Measurements from ENCODE around the gene MTCH2. TPM values are rescaled to one million over a fixed set of nuclear protein-coding genes. Genes with fewer than 3 reads are reported as not detected.

The MTCH2 gene
- total RNA-seq, 1 experiment from 2014 or later = 160 TPM

DNA sequence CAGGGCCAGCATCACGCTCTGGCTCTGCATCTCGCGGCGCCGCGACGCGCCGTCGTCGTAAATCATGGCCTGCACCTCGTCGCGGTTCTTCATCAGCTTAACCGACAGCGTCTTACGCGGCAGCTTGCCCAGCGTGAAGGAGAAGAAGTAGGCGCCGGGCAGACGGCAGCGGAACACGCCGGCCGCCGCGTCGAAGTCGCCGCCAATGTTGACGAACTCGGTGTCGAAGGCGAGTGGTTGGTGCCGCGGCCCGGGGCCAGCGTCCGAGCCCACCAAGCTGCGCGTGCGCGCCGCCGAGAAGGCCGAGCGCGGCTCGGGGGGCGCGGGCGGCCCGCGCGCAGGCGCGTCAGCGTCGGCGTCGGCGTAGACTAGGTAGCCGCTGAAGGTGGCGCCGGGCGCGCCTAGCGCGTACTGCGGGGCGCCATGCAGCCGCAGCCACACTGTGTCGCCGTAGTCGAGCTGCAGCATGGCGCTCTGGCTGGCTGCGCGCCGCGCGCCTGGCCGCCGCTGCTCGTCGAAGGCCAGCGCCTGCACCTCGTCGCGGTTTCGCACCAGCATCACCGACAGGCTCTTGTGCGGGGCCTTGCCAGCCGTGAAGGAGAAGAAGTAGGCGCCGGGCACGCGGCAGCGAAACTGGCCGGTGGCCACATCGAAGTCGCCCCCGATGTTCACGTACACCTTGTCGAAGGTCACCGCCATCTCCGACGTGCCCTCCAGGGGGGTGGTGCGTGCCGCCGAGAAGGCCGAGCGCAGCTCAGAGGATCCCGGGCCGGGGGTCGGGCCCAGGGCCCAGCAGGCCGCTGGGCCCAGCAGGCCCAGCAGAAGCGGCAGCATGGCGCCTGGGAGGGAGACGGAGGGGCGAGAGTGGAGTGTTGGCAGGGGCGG lies 52.1 kb downstream of the MTCH2 start:
- Mint-ChIP-seq H3K27me3 (ENCODE audit: low read depth) (peaks cover 57% of the 10 kb centered on the region), H3K36me3 (0 out of 2 replicates have a peak, but pooled peaks cover under 1% of the 10 kb centered on the region), H3K27ac (no peak overlapping the region), H3K9me3 (no peaks in the 10 kb centered on the region), H3K4me3 (peak overlapping the region; percentile 57), H3K4me1 (peaks cover 26% of the 10 kb centered on the region)
- ATAC-seq (peak; percentile 62), DNase-seq (ENCODE audit: low spot score) (peak; percentile 60)
- ChIA-PET POLR2A (no interaction called here), CTCF (interaction anchor here (1.2 kb wide), 1 partner anchor 27 kb away, joined by 5 read pairs; no protein-coding TSS in a partner anchor)
- TF ChIP-seq, protein P1, sequence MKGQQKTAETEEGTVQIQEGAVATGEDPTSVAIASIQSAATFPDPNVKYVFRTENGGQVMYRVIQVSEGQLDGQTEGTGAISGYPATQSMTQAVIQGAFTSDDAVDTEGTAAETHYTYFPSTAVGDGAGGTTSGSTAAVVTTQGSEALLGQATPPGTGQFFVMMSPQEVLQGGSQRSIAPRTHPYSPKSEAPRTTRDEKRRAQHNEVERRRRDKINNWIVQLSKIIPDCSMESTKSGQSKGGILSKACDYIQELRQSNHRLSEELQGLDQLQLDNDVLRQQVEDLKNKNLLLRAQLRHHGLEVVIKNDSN (CRISPR knock-in tag; IDR thresholded peaks at IDR 0.05) = peak; percentile 52; the same call in 1 of the 2 replicates
- TF ChIP-seq, protein P2, sequence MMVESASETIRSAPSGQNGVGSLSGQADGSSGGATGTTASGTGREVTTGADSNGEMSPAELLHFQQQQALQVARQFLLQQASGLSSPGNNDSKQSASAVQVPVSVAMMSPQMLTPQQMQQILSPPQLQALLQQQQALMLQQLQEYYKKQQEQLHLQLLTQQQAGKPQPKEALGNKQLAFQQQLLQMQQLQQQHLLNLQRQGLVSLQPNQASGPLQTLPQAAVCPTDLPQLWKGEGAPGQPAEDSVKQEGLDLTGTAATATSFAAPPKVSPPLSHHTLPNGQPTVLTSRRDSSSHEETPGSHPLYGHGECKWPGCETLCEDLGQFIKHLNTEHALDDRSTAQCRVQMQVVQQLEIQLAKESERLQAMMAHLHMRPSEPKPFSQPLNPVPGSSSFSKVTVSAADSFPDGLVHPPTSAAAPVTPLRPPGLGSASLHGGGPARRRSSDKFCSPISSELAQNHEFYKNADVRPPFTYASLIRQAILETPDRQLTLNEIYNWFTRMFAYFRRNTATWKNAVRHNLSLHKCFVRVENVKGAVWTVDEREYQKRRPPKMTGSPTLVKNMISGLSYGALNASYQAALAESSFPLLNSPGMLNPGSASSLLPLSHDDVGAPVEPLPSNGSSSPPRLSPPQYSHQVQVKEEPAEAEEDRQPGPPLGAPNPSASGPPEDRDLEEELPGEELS (CRISPR knock-in tag; IDR thresholded peaks at IDR 0.05) = peak; percentile 63; the same call in 1 of the 2 replicates
- TF ChIP-seq FOXK1 (CRISPR knock-in tag; IDR thresholded peaks at IDR 0.05) (no peak), JUN (CRISPR knock-in tag; IDR thresholded peaks at IDR 0.05) (0 out of 2 replicates have a peak, but pooled peaks have one; percentile 33), SMAD4 (CRISPR knock-in tag; IDR thresholded peaks at IDR 0.05) (no peak), CBFB (CRISPR knock-in tag; IDR thresholded peaks at IDR 0.05; ENCODE audit: low read depth) (0 out of 2 replicates have a peak, but pooled peaks have one; percentile 68), TEAD1 (CRISPR knock-in tag; IDR thresholded peaks at IDR 0.05) (peak; percentile 58; the same call in 1 of the 2 replicates), NR1H2 (CRISPR knock-in tag; IDR thresholded peaks at IDR 0.05) (no peak), TEAD4 (CRISPR knock-in tag; IDR thresholded peaks at IDR 0.05) (no peak), GABPB1 (CRISPR knock-in tag; IDR thresholded peaks at IDR 0.05) (no peak), NFYB (CRISPR knock-in tag; conservative IDR thresholded peaks at IDR 0.05; ENCODE audit: low read depth) (0 out of 2 replicates have a peak, but pooled peaks have one; percentile 19), ZNF138 (CRISPR knock-in tag; conservative IDR thresholded peaks at IDR 0.05) (no peak), ZNF671 (CRISPR knock-in tag; IDR thresholded peaks at IDR 0.05) (no peak)
- TF ChIP-seq, protein P3, sequence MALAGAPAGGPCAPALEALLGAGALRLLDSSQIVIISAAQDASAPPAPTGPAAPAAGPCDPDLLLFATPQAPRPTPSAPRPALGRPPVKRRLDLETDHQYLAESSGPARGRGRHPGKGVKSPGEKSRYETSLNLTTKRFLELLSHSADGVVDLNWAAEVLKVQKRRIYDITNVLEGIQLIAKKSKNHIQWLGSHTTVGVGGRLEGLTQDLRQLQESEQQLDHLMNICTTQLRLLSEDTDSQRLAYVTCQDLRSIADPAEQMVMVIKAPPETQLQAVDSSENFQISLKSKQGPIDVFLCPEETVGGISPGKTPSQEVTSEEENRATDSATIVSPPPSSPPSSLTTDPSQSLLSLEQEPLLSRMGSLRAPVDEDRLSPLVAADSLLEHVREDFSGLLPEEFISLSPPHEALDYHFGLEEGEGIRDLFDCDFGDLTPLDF (CRISPR knock-in tag; IDR thresholded peaks at IDR 0.05) = no peak
- TF ChIP-seq, protein P4, sequence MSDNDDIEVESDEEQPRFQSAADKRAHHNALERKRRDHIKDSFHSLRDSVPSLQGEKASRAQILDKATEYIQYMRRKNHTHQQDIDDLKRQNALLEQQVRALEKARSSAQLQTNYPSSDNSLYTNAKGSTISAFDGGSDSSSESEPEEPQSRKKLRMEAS (CRISPR knock-in tag; IDR thresholded peaks at IDR 0.05) = peak; percentile 94
- TF ChIP-seq, protein P5, sequence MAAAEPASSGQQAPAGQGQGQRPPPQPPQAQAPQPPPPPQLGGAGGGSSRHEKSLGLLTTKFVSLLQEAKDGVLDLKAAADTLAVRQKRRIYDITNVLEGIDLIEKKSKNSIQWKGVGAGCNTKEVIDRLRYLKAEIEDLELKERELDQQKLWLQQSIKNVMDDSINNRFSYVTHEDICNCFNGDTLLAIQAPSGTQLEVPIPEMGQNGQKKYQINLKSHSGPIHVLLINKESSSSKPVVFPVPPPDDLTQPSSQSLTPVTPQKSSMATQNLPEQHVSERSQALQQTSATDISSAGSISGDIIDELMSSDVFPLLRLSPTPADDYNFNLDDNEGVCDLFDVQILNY (CRISPR knock-in tag; IDR thresholded peaks at IDR 0.05) = no peak
- TF ChIP-seq, protein P6, sequence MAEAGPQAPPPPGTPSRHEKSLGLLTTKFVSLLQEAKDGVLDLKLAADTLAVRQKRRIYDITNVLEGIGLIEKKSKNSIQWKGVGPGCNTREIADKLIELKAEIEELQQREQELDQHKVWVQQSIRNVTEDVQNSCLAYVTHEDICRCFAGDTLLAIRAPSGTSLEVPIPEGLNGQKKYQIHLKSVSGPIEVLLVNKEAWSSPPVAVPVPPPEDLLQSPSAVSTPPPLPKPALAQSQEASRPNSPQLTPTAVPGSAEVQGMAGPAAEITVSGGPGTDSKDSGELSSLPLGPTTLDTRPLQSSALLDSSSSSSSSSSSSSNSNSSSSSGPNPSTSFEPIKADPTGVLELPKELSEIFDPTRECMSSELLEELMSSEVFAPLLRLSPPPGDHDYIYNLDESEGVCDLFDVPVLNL (CRISPR knock-in tag; IDR thresholded peaks at IDR 0.05; ENCODE audit: borderline replicate concordance, low read depth) = no peak

DNA sequence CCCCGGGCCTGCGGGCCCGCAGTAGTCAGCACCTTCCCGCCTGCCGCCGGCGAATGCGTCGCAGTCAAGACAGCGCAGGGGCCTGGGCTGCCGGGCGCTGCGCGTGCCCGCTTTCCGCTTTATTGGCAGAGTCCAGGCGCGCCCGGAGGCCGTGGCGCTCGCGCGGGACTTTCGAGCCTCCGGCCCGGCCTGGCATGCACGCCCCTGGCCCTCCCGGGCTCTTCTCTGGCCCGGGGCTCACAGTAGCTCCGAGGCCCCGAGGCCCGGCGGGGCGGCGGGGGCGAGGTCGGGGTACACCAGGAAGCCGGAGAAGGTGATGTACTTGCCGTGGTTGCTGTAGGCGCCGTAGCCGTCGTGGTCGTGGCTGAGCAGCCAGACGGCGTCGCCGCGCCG lies 52.8 kb downstream of the MTCH2 start:
- Mint-ChIP-seq H3K4me3 (peak overlapping the region; percentile 57), H3K27ac (no peak overlapping the region), H3K27me3 (ENCODE audit: low read depth) (peaks cover 51% of the 10 kb centered on the region), H3K36me3 (peaks cover 6% of the 10 kb centered on the region), H3K9me3 (no peaks in the 10 kb centered on the region), H3K4me1 (peaks cover 23% of the 10 kb centered on the region)
- DNase-seq (ENCODE audit: low spot score) (no peak), ATAC-seq (no peak)
- ChIA-PET POLR2A (no interaction called here), CTCF (interaction anchor here (1.2 kb wide), 1 partner anchor 28 kb away, joined by 5 read pairs; no protein-coding TSS in a partner anchor)
- TF ChIP-seq NR2C2 (CRISPR knock-in tag; IDR thresholded peaks at IDR 0.05) (no peak), FOXJ3 (CRISPR knock-in tag; IDR thresholded peaks at IDR 0.05; ENCODE audit: borderline replicate concordance) (no peak), ZNF671 (CRISPR knock-in tag; IDR thresholded peaks at IDR 0.05) (no peak), SOX15 (CRISPR knock-in tag; IDR thresholded peaks at IDR 0.05) (no peak), CREM (CRISPR knock-in tag; IDR thresholded peaks at IDR 0.05) (no peak), TP53 (CRISPR knock-in tag; IDR thresholded peaks at IDR 0.05) (no peak), SP1 (CRISPR knock-in tag; conservative IDR thresholded peaks at IDR 0.05) (no peak), CBFB (CRISPR knock-in tag; IDR thresholded peaks at IDR 0.05; ENCODE audit: low read depth) (no peak), RORB (CRISPR knock-in tag; IDR thresholded peaks at IDR 0.05) (no peak)
- TF ChIP-seq, protein P7, sequence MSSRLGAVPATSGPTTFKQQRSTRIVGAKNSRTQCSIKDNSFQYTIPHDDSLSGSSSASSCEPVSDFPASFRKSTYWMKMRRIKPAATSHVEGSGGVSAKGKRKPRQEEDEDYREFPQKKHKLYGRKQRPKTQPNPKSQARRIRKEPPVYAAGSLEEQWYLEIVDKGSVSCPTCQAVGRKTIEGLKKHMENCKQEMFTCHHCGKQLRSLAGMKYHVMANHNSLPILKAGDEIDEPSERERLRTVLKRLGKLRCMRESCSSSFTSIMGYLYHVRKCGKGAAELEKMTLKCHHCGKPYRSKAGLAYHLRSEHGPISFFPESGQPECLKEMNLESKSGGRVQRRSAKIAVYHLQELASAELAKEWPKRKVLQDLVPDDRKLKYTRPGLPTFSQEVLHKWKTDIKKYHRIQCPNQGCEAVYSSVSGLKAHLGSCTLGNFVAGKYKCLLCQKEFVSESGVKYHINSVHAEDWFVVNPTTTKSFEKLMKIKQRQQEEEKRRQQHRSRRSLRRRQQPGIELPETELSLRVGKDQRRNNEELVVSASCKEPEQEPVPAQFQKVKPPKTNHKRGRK (CRISPR knock-in tag; IDR thresholded peaks at IDR 0.05; ENCODE audit: borderline replicate concordance) = no peak
- TF ChIP-seq, protein P8, sequence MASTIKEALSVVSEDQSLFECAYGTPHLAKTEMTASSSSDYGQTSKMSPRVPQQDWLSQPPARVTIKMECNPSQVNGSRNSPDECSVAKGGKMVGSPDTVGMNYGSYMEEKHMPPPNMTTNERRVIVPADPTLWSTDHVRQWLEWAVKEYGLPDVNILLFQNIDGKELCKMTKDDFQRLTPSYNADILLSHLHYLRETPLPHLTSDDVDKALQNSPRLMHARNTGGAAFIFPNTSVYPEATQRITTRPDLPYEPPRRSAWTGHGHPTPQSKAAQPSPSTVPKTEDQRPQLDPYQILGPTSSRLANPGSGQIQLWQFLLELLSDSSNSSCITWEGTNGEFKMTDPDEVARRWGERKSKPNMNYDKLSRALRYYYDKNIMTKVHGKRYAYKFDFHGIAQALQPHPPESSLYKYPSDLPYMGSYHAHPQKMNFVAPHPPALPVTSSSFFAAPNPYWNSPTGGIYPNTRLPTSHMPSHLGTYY (CRISPR knock-in tag; IDR thresholded peaks at IDR 0.05) = no peak

Measured in WTC11 (cell line).